ENCODE measurements around the gene TOX2.
A peak's percentile ranks its signal among the peaks of the same experiment; 100 is the strongest.

TOX2 gene

GRCh38 chr20:43973231-43973630 lies 58.6 kb downstream of the TOX2 start:
- no peak for DNase-seq (ENCODE audit: low read depth)
- H3K9ac ChIP-seq (ENCODE audit: low read length), result no peak overlapping the region

DNA sequence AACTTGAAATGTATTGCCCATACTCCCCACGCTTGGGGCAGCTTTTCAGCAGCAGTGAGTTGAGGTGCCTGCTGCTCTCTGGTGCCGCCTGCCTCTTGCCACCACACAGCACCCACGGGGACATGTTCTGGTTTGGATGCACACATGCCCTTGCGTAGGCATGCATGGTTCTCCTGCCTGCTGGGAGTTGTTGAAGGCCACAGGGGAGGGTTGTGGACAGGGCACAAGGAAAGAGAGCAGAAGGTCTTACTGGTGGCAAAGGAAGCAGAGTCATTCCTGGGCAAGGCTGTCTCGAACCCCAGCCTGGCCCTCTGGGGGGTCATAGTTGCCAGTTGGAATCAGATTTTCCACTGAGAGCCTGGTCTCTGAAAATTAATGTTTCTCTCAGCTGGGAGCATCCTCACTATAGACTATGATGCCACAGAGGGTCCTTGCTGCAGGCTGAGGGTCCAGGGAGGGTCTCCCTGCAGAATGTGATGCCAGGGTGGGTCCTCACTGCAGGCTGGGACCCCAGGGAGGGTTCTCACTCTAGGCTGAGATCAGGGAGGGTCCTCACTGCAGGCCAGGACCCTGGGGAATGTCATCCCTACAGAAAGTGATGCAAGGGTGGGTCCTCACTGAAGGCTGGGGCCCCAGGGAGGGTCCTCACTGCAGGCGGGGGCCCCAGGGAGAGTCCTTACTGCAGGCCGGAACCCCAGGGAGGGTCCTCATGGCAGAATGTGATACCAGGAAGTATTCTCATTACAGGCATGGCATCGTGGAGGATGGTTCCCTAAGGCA lies 59.2 kb downstream of the TOX2 start:
- Histone ChIP-seq H3K27me3 (replicated peaks; ENCODE audit: control insufficient read depth, insufficient read depth, low read length) (no peaks in the 10 kb centered on the region), H3K4me1 (ENCODE audit: control insufficient read depth, insufficient read depth, low read length) (peaks cover 6% of the 10 kb centered on the region), H3K4me3 (ENCODE audit: low read length) (no peak overlapping the region), H3K9me3 (ENCODE audit: control insufficient read depth, low read length) (no peaks in the 10 kb centered on the region), H3K36me3 (ENCODE audit: control insufficient read depth, insufficient read depth, low read length, severe bottlenecking) (no peaks in the 10 kb centered on the region), H3K9ac (ENCODE audit: low read length) (no peak overlapping the region)
- DNase-seq (ENCODE audit: low read depth), result no peak

More at GRCh38 chr20:43973231-43973630, 58.6 kb downstream of the TOX2 start:
- Histone ChIP-seq H3K9me3 (ENCODE audit: control insufficient read depth, low read length) (no peaks in the 10 kb centered on the region), H3K4me1 (ENCODE audit: control insufficient read depth, insufficient read depth, low read length) (peaks cover 6% of the 10 kb centered on the region), H3K36me3 (ENCODE audit: control insufficient read depth, insufficient read depth, low read length, severe bottlenecking) (no peaks in the 10 kb centered on the region), H3K4me3 (ENCODE audit: low read length) (no peak overlapping the region), H3K27me3 (replicated peaks; ENCODE audit: control insufficient read depth, insufficient read depth, low read length) (no peaks in the 10 kb centered on the region)

GRCh38 chr20:43974695-43975094 lies 60.0 kb downstream of the TOX2 start:
- Histone ChIP-seq H3K9ac (ENCODE audit: low read length) (no peak overlapping the region), H3K4me1 (ENCODE audit: control insufficient read depth, insufficient read depth, low read length) (peaks cover 6% of the 10 kb centered on the region), H3K36me3 (ENCODE audit: control insufficient read depth, insufficient read depth, low read length, severe bottlenecking) (no peaks in the 10 kb centered on the region), H3K4me3 (ENCODE audit: low read length) (no peak overlapping the region), H3K27me3 (replicated peaks; ENCODE audit: control insufficient read depth, insufficient read depth, low read length) (no peaks in the 10 kb centered on the region), H3K9me3 (ENCODE audit: control insufficient read depth, low read length) (no peaks in the 10 kb centered on the region)
- no peak for DNase-seq (ENCODE audit: low read depth)

GRCh38 chr20:43975096-43975768 lies 60.6 kb downstream of the TOX2 start:
- no peak overlapping the region for H3K9ac ChIP-seq (ENCODE audit: low read length)
- H3K36me3 ChIP-seq (ENCODE audit: control insufficient read depth, insufficient read depth, low read length, severe bottlenecking), result no peaks in the 10 kb centered on the region

GRCh38 chr20:43976547-43976946 lies 61.9 kb downstream of the TOX2 start:
- Histone ChIP-seq H3K9me3 (ENCODE audit: control insufficient read depth, low read length) (no peaks in the 10 kb centered on the region), H3K4me3 (ENCODE audit: low read length) (no peak overlapping the region), H3K9ac (ENCODE audit: low read length) (no peak overlapping the region), H3K4me1 (ENCODE audit: control insufficient read depth, insufficient read depth, low read length) (peaks cover 6% of the 10 kb centered on the region), H3K36me3 (ENCODE audit: control insufficient read depth, insufficient read depth, low read length, severe bottlenecking) (no peaks in the 10 kb centered on the region), H3K27me3 (replicated peaks; ENCODE audit: control insufficient read depth, insufficient read depth, low read length) (no peaks in the 10 kb centered on the region)
- no peak for DNase-seq (ENCODE audit: low read depth)

More at GRCh38 chr20:43975096-43975768, 60.6 kb downstream of the TOX2 start:
- no peak overlapping the region for H3K4me3 ChIP-seq (ENCODE audit: low read length)
- no peaks in the 10 kb centered on the region for H3K9me3 ChIP-seq (ENCODE audit: control insufficient read depth, low read length)
- H3K4me1 ChIP-seq (ENCODE audit: control insufficient read depth, insufficient read depth, low read length), result peaks cover 6% of the 10 kb centered on the region
- DNase-seq (ENCODE audit: low read depth), result peak; percentile 84
- H3K27me3 ChIP-seq (replicated peaks; ENCODE audit: control insufficient read depth, insufficient read depth, low read length), result no peaks in the 10 kb centered on the region

DNA sequence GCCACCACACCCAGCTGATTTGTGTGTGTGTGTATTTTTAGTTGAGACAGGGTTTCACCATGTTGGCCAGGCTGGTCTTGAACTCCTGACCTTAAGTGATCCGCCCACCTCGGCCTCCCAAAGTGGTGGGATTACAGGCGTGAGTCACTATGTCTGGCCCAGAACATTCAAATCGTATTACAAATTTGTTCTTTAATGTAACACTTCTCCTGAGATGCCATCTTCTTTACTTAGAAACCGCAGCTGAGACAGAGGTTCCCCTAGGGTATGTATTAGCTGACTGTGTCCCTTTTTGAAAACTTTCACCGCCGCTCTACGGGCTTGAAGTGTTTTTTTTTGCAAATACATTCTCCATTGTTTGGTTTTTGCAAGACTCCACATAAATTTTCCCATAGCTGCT lies 62.6 kb downstream of the TOX2 start:
- no peaks in the 10 kb centered on the region for H3K9me3 ChIP-seq (ENCODE audit: control insufficient read depth, low read length)
- no peak for DNase-seq (ENCODE audit: low read depth)
- H3K4me1 ChIP-seq (ENCODE audit: control insufficient read depth, insufficient read depth, low read length), result peaks cover 6% of the 10 kb centered on the region
- H3K9ac ChIP-seq (ENCODE audit: low read length), result no peak overlapping the region
- H3K27me3 ChIP-seq (replicated peaks; ENCODE audit: control insufficient read depth, insufficient read depth, low read length), result no peaks in the 10 kb centered on the region
- H3K36me3 ChIP-seq (ENCODE audit: control insufficient read depth, insufficient read depth, low read length, severe bottlenecking), result no peaks in the 10 kb centered on the region
- no peak overlapping the region for H3K4me3 ChIP-seq (ENCODE audit: low read length)

- Histone ChIP-seq H3K27me3 (replicated peaks; ENCODE audit: control insufficient read depth, insufficient read depth, low read length) (no peaks in the 10 kb centered on the region), H3K9ac (ENCODE audit: low read length) (no peak overlapping the region), H3K9me3 (ENCODE audit: control insufficient read depth, low read length) (no peaks in the 10 kb centered on the region), H3K4me1 (ENCODE audit: control insufficient read depth, insufficient read depth, low read length) (peaks cover 6% of the 10 kb centered on the region), H3K36me3 (ENCODE audit: control insufficient read depth, insufficient read depth, low read length, severe bottlenecking) (no peaks in the 10 kb centered on the region), H3K4me3 (ENCODE audit: low read length) (no peak overlapping the region)
- DNase-seq (ENCODE audit: low read depth), result no peak
Observed at GRCh38 chr20:43977962-43978361, 63.3 kb downstream of the TOX2 start.

GRCh38 chr20:43979576-43980105 lies 65.0 kb downstream of the TOX2 start:
- Histone ChIP-seq H3K4me1 (ENCODE audit: control insufficient read depth, insufficient read depth, low read length) (peaks cover 6% of the 10 kb centered on the region), H3K4me3 (ENCODE audit: low read length) (no peak overlapping the region), H3K9me3 (ENCODE audit: control insufficient read depth, low read length) (no peaks in the 10 kb centered on the region), H3K36me3 (ENCODE audit: control insufficient read depth, insufficient read depth, low read length, severe bottlenecking) (no peaks in the 10 kb centered on the region), H3K9ac (ENCODE audit: low read length) (no peak overlapping the region), H3K27me3 (replicated peaks; ENCODE audit: control insufficient read depth, insufficient read depth, low read length) (no peaks in the 10 kb centered on the region)
- DNase-seq (ENCODE audit: low read depth), result no peak

DNA sequence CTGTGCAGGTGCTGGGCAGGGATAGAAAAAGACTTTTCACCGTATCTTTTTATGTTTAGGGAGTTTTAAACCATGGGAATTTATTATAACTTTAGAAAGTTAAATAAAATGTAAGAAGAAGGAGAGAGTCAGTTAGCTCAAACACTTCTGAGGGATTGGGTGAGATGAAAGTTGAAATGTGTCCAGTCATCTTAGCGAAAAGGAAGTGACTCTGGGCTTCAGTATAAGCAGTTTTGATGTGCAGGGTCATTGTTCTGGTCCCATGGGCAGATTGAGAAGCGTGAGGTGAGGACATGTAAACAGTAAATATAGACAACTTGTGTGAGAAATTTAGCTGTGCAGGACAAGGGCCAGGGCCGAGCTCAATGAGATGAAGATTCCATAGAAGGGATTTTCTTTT lies 66.9 kb downstream of the TOX2 start:
- Histone ChIP-seq H3K9me3 (ENCODE audit: control insufficient read depth, low read length) (no peaks in the 10 kb centered on the region), H3K4me3 (ENCODE audit: low read length) (no peak overlapping the region), H3K9ac (ENCODE audit: low read length) (no peak overlapping the region), H3K27me3 (replicated peaks; ENCODE audit: control insufficient read depth, insufficient read depth, low read length) (no peaks in the 10 kb centered on the region), H3K4me1 (ENCODE audit: control insufficient read depth, insufficient read depth, low read length) (no peaks in the 10 kb centered on the region), H3K36me3 (ENCODE audit: control insufficient read depth, insufficient read depth, low read length, severe bottlenecking) (no peaks in the 10 kb centered on the region)
- DNase-seq (ENCODE audit: low read depth), result no peak

DNA sequence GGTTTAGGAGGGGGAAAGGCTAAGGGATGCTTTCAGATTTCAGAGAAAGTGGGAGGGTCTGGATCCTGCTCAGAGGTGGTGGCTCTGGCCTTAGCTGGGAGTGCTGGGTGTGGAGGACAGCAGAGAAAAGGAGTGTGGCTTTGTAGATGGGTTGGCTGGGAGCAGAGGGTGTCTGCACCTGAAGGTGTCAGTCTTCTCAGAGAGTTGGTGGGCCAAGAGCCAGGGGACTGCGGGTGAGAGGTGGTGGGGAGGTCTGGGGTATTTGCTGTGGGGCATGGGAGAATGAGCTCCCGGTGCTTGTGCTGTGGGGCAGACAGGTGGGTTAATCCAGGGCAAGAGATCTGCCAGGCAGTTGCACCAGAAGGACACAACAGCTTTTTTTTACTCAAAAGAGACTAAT lies 67.4 kb downstream of the TOX2 start:
- H3K4me3 ChIP-seq (ENCODE audit: low read length), result no peak overlapping the region

GRCh38 chr20:43982886-43983285 lies 68.2 kb downstream of the TOX2 start:
- no peak for DNase-seq (ENCODE audit: low read depth)
- H3K4me1 ChIP-seq (ENCODE audit: control insufficient read depth, insufficient read depth, low read length), result no peaks in the 10 kb centered on the region

More for the DNA sequence above, 67.4 kb downstream of the TOX2 start:
- Histone ChIP-seq H3K4me1 (ENCODE audit: control insufficient read depth, insufficient read depth, low read length) (no peaks in the 10 kb centered on the region), H3K27me3 (replicated peaks; ENCODE audit: control insufficient read depth, insufficient read depth, low read length) (no peaks in the 10 kb centered on the region), H3K36me3 (ENCODE audit: control insufficient read depth, insufficient read depth, low read length, severe bottlenecking) (no peaks in the 10 kb centered on the region), H3K9ac (ENCODE audit: low read length) (no peak overlapping the region), H3K9me3 (ENCODE audit: control insufficient read depth, low read length) (no peaks in the 10 kb centered on the region)
- DNase-seq (ENCODE audit: low read depth), result no peak

More at GRCh38 chr20:43982886-43983285, 68.2 kb downstream of the TOX2 start:
- H3K9me3 ChIP-seq (ENCODE audit: control insufficient read depth, low read length), result no peaks in the 10 kb centered on the region
- H3K4me3 ChIP-seq (ENCODE audit: low read length), result no peak overlapping the region
- H3K27me3 ChIP-seq (replicated peaks; ENCODE audit: control insufficient read depth, insufficient read depth, low read length), result no peaks in the 10 kb centered on the region
- no peaks in the 10 kb centered on the region for H3K36me3 ChIP-seq (ENCODE audit: control insufficient read depth, insufficient read depth, low read length, severe bottlenecking)
- H3K9ac ChIP-seq (ENCODE audit: low read length), result no peak overlapping the region
